RPMI7951 (cell line): ENCODE data around the gene ANKRD63. TPM values are rescaled to one million over a fixed set of nuclear protein-coding genes. Genes with fewer than 3 reads are reported as not detected.

Experiments
- DNase-seq: peaks from one replicate; pipeline ENCODE4 v3.0.0-alpha.2; 2012; ENCODE audit warnings: low read depth
- total RNA-seq: library from RNA; depleted of rRNA; stranded (reverse); fragments of >200 nt; shearing (Covaris generic); gene quantifications from 2 replicates; pipeline ENCODE4 v1.2.3, GENCODE V29; 2014; rRNA removed

The ANKRD63 gene
- not detected in 2 replicates for total RNA-seq

GRCh38 chr15:40282869-40283614 lies at the start of gene ANKRD63:
Gene ANKRD63 (minus strand): TSS chr15:40283064. CDS start chr15:40282586, 478 bp downstream.
- DNase-seq: peak; percentile 22

GRCh38 chr15:40332113-40332781 lies 49.4 kb upstream of the ANKRD63 start:
- DNase-seq: no peak

GRCh38 chr15:40331637-40332036 lies 48.8 kb upstream of the ANKRD63 start:
- DNase-seq: no peak

- DNase-seq: no peak
These were observed 48.2 kb upstream of the ANKRD63 start for GRCh38 chr15:40331026-40331425.

GRCh38 chr15:40330368-40330836 lies 47.5 kb upstream of the ANKRD63 start:
- peak; percentile 65 for DNase-seq

GRCh38 chr15:40329804-40330203 lies 46.9 kb upstream of the ANKRD63 start:
- DNase-seq: no peak

- no peak for DNase-seq
These were observed 45.9 kb upstream of the ANKRD63 start for GRCh38 chr15:40328751-40329150.

- DNase-seq: no peak
These were observed 45.3 kb upstream of the ANKRD63 start for GRCh38 chr15:40328176-40328575.

- DNase-seq: no peak
These were observed 44.6 kb upstream of the ANKRD63 start for GRCh38 chr15:40327457-40327856.

GRCh38 chr15:40325700-40326099 lies 42.8 kb upstream of the ANKRD63 start:
- no peak for DNase-seq

GRCh38 chr15:40325188-40325587 lies 42.3 kb upstream of the ANKRD63 start:
- no peak for DNase-seq

- no peak for DNase-seq
These were observed 41.4 kb upstream of the ANKRD63 start for GRCh38 chr15:40323953-40324937.

- peak; percentile 91 for DNase-seq
These were observed 40.5 kb upstream of the ANKRD63 start, which contains the start of gene INAFM2 for GRCh38 chr15:40323239-40323952. Gene INAFM2 (plus strand): TSS chr15:40323692. CDS start chr15:40324056, 364 bp downstream.

- DNase-seq: no peak
These were observed 39.8 kb upstream of the ANKRD63 start for GRCh38 chr15:40322531-40323238.

- peak; percentile 73 for DNase-seq
These were observed 38.1 kb upstream of the ANKRD63 start for GRCh38 chr15:40320931-40321371.

- DNase-seq: no peak
These were observed 37.5 kb upstream of the ANKRD63 start for GRCh38 chr15:40320409-40320808.

- DNase-seq: no peak
These were observed 34.7 kb upstream of the ANKRD63 start for GRCh38 chr15:40317580-40317979.

GRCh38 chr15:40316931-40317330 lies 34.1 kb upstream of the ANKRD63 start:
- no peak for DNase-seq

- peak; percentile 55 for DNase-seq
These were observed 31.9 kb upstream of the ANKRD63 start for GRCh38 chr15:40314723-40315276.
